Measurements from ENCODE around the gene IGIP. TPM values are rescaled to one million over a fixed set of nuclear protein-coding genes. Genes with fewer than 3 reads are reported as not detected.

Gene IGIP
- total RNA-seq, 1 donor from 2014 or later: 1.6 TPM

DNA sequence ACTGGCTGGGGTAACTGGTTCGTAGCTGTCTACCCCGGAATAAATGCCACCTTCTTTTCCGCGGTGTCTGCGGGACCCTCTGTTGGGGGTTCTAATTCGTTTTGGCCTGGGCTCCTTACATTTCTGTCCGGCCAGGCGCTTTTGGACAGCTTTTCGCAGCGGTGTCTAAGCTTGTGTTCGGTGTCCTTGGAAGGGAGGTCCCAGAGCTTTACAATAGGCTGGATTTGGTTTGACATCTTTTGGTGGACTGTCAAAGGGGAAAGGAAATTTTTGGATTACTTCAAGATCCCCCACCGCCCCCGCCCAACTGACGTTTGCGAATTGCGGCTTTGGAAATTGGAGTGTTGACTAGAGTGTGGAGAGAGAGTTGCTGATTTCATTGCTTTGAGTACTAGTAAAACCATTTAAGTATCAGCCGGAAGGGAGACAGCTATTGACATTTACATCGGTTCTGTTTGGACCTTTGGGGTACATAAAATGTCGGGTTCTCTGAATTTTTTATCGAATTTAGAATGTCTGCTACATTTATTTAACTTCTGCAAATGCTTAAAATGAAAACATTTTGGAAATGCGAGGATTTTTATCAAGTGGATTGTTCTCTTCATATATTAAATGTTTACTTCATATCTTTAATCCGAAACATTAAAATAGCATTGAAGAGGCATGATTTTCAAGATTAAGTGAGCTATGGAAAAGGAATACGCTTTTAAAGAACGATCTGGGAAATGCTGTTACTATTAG is 16.5 kb upstream of the IGIP start:
- H3K27ac ChIP-seq: no peak overlapping the region
- H4K20me1 ChIP-seq (ENCODE audit: low read depth): peaks cover 46% of the 10 kb centered on the region
- peak overlapping the region; percentile 75 for H3K4me2 ChIP-seq
- Mint-ChIP-seq H3K4me1 (peaks cover 29% of the 10 kb centered on the region), H3K27me3 (ENCODE audit: insufficient read depth, low read depth) (peaks cover 55% of the 10 kb centered on the region), H3K27ac (no peak overlapping the region), H3K9me3 (no peaks in the 10 kb centered on the region), H3K36me3 (no peaks in the 10 kb centered on the region), H3K4me3 (peak overlapping the region; percentile 90)
- no peaks in the 10 kb centered on the region for H3K9me3 ChIP-seq (ENCODE audit: low read depth)
- H3F3A ChIP-seq (ENCODE audit: low read depth): peaks cover 74% of the 10 kb centered on the region
- H3K4me3 ChIP-seq: peak overlapping the region; percentile 54
- no peak overlapping the region for H3K9ac ChIP-seq
- H3K79me2 ChIP-seq (ENCODE audit: low read depth): no peaks in the 10 kb centered on the region
- no peak overlapping the region for H2AFZ ChIP-seq (replicated peaks)
- no peaks in the 10 kb centered on the region for H3K36me3 ChIP-seq
- peak; percentile 83 for TF ChIP-seq EZH2 (IDR thresholded peaks at IDR 0.05)
- TF ChIP-seq EZH2phosphoT487 (IDR thresholded peaks at IDR 0.05): peak; percentile 22
- TF ChIP-seq, protein P1, sequence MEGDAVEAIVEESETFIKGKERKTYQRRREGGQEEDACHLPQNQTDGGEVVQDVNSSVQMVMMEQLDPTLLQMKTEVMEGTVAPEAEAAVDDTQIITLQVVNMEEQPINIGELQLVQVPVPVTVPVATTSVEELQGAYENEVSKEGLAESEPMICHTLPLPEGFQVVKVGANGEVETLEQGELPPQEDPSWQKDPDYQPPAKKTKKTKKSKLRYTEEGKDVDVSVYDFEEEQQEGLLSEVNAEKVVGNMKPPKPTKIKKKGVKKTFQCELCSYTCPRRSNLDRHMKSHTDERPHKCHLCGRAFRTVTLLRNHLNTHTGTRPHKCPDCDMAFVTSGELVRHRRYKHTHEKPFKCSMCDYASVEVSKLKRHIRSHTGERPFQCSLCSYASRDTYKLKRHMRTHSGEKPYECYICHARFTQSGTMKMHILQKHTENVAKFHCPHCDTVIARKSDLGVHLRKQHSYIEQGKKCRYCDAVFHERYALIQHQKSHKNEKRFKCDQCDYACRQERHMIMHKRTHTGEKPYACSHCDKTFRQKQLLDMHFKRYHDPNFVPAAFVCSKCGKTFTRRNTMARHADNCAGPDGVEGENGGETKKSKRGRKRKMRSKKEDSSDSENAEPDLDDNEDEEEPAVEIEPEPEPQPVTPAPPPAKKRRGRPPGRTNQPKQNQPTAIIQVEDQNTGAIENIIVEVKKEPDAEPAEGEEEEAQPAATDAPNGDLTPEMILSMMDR (IDR thresholded peaks at IDR 0.05): no peak
- peak; percentile 63 for DNase-seq (ENCODE audit: low spot score)
- H3K27me3 ChIP-seq: peaks cover 95% of the 10 kb centered on the region
- H3K4me1 ChIP-seq: peaks cover 14% of the 10 kb centered on the region

DNA sequence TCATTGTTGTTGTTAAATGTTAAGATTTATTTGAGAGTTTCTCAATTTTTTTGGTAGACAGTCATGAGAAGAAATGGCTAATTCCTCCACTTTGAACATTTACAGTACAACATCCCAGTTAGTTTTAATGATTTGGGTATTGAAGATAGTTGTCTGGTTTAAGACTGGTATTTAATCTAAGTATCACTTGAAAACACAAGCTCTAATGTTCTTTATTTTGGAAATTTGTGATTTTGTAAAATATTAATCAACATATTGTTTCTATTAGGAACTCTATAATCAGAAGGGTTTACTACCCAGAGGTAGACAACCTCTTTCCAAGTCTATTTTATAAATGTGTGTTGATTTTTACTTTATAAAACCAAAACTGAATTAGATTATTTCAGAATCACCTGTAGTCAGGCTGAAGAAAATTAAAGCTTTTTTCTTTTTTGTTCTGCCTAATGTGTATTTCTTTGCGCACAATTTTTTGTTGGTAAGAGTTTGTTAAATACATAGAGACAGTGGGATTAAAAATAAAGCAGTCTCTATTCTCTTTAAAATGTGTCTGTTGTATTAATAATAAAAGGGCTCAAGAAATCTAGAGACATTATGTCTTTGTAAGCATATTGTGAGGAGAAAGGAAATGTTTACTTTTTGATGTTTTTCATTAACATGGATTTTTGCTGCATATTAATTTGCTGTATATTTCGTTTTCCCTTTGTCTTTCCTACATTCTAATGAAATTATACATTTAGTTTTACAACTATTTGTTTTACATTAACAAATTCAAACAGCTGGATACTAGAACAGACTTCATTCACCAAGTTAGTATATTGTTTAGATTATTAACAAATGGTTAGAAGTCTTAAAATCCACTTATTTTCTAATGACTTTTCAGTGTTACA is 15.7 kb upstream of the IGIP start:
- peaks cover 33% of the 10 kb centered on the region for H3K4me1 Mint-ChIP-seq
- H3K79me2 ChIP-seq (ENCODE audit: low read depth): no peaks in the 10 kb centered on the region

DNA sequence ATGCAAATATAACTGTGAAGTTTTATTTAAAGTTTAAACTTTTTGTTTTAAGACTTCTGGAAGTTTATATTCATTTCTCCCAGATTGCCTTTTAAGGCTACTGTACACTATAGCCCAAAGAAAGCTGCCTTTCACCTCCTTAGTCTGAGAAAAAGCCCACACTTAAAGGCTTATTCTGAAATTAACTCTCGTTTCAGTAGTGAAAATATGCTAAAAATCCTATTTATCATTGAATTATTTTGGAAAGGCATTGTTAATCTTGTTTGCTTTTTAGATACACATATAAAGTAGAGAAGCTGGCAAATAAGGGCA is 15.1 kb upstream of the IGIP start:
- Histone ChIP-seq H3F3A (ENCODE audit: low read depth) (peaks cover 81% of the 10 kb centered on the region), H4K20me1 (ENCODE audit: low read depth) (peaks cover 50% of the 10 kb centered on the region), H3K27me3 (peaks cover 94% of the 10 kb centered on the region), H3K4me1 (peaks cover 21% of the 10 kb centered on the region), H3K4me3 (no peak overlapping the region), H2AFZ (replicated peaks) (no peak overlapping the region), H3K9me3 (ENCODE audit: low read depth) (no peaks in the 10 kb centered on the region), H3K36me3 (no peaks in the 10 kb centered on the region), H3K9ac (no peak overlapping the region), H3K27ac (no peak overlapping the region), H3K4me2 (no peak overlapping the region), H3K79me2 (ENCODE audit: low read depth) (peaks cover 1% of the 10 kb centered on the region)
- Mint-ChIP-seq H3K9me3 (no peaks in the 10 kb centered on the region), H3K27me3 (ENCODE audit: insufficient read depth, low read depth) (peaks cover 48% of the 10 kb centered on the region), H3K4me3 (no peak overlapping the region), H3K27ac (no peak overlapping the region), H3K4me1 (peaks cover 37% of the 10 kb centered on the region), H3K36me3 (no peaks in the 10 kb centered on the region)
- TF ChIP-seq, protein P1 (IDR thresholded peaks at IDR 0.05): no peak
- no peak for TF ChIP-seq EZH2phosphoT487 (IDR thresholded peaks at IDR 0.05)
- no peak for TF ChIP-seq EZH2 (IDR thresholded peaks at IDR 0.05)
- DNase-seq (ENCODE audit: low spot score): no peak

More for the DNA sequence above, 15.7 kb upstream of the IGIP start:
- peaks cover 46% of the 10 kb centered on the region for H4K20me1 ChIP-seq (ENCODE audit: low read depth)
- no peak overlapping the region for H3K27ac ChIP-seq
- peaks cover 94% of the 10 kb centered on the region for H3K27me3 ChIP-seq
- Mint-ChIP-seq H3K36me3 (no peaks in the 10 kb centered on the region), H3K27me3 (ENCODE audit: insufficient read depth, low read depth) (peaks cover 51% of the 10 kb centered on the region), H3K27ac (no peak overlapping the region), H3K4me3 (no peak overlapping the region), H3K9me3 (no peaks in the 10 kb centered on the region)
- no peak overlapping the region for H3K4me3 ChIP-seq
- no peak for DNase-seq (ENCODE audit: low spot score)
- TF ChIP-seq, protein P1 (IDR thresholded peaks at IDR 0.05): no peak
- no peak for TF ChIP-seq EZH2phosphoT487 (IDR thresholded peaks at IDR 0.05)
- TF ChIP-seq EZH2 (IDR thresholded peaks at IDR 0.05): no peak
- H3K9me3 ChIP-seq (ENCODE audit: low read depth): no peaks in the 10 kb centered on the region
- H3F3A ChIP-seq (ENCODE audit: low read depth): peaks cover 81% of the 10 kb centered on the region
- no peak overlapping the region for H3K4me2 ChIP-seq
- H3K4me1 ChIP-seq: peaks cover 18% of the 10 kb centered on the region
- no peak overlapping the region for H2AFZ ChIP-seq (replicated peaks)
- H3K36me3 ChIP-seq: no peaks in the 10 kb centered on the region
- H3K9ac ChIP-seq: no peak overlapping the region

Measured in neural progenitor cell (in vitro differentiated cells).